H54 (cell line): ENCODE results near the gene SLC5A1.
"Not testable (repeated sequence)": the region's sequence is repeated elsewhere in the genome, so short reads cannot be mapped to it uniquely, and the experiment has no call there.

Experiments used
- DNase-seq: peaks from one replicate; pipeline ENCODE4 v3.0.0; 2011; ENCODE audit warnings: low spot score, mixed read lengths; ENCODE audit not compliant: insufficient read length
- FAIRE-seq: peaks from 3 replicates; lab custom pipeline; 2011; peaks lifted over from hg19 to GRCh38; lab: Jason Lieb, UNC
- POLR2A ChIP-seq: IDR thresholded peaks from 2 replicates; pipeline ENCODE4 v1.6.1; 2011; ENCODE audit warnings: low read depth, mild to moderate bottlenecking, low read length

SLC5A1 gene

DNA sequence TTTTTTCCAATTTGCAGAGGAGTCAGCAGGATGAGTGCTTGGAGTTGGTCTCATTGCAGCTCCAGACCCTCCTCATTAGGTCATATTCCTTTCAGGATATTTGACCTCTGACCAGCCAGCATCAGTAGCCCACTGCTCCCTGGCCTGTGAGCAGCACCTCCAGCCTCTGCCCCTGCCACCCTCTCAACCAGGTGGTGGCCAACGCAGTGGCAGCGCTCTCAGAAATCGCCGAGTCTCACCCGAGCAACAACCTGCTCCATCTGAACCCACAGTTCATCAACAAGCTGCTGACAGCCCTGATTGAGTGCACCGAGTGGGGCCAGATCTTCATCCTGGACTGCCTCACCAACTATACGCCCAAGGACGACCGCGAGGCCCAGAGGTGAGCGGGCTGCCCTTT, 89.1 kb downstream of the SLC5A1 start:
- DNase-seq: no peak
- FAIRE-seq: no peak
- TF ChIP-seq POLR2A: no peak

DNA sequence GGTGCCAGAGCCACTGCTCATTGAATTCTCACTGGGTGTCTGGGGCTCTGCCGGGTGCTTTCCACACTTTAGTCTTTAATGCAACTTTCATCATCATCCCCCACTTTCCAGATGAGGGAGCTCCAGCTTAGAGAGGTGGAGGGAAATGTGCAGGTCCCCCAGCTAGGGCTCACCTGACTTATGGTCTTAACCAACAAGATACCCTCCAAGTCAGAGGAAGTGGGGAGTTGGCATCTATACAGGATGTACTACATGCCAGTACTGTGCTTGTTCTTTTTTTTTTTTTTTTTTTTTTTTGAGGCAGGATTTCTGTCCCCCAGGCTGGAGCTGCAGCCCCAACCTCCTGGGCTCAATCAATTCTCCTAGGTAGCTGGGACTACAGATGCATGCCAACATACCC, 89.7 kb downstream of the SLC5A1 start:
- FAIRE-seq (no peak), DNase-seq (no peak)
- no peak for TF ChIP-seq POLR2A

DNA sequence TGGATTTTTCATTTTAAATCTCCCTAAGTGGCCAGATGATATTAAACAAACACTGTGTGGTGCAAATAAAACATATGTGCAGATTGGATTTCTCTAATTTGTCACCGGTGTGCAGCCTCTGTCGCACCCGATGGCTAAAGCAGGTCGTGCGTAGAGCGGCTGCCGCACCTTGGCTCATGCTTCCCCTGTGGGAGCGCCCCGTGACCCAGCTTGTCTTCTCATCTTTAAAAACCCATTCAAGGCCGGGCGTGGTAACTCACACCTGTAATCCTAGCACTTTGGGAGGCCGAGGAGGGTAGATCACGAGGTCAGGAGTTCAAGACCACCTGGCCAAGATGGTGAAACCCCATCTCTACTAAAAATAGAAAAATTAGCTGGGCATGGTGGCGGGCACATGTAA, 91.7 kb downstream of the SLC5A1 start:
- not testable (repeated sequence) for DNase-seq

DNA sequence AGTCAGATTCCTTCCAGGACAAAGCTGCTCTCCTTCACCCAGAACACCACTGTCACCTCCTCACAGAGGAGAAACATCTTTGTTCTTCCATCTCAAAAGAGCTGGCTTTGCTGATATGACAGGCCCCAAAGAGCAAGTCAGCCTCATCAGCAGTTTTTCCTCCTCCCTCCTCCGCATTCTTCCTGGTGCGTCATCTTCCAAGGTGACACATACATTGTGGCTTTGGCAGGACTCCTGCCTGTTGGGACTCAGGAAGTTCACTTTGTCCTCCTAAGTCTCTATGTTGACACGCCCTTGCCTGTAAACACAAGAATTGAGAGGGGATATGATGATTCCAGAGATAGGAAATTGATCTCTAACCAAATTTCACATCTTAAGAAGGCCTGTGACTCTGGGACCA, 92.9 kb downstream of the SLC5A1 start:
- peak; percentile 85 for FAIRE-seq
- DNase-seq: peak; percentile 40

More for the DNA sequence above, 91.7 kb downstream of the SLC5A1 start:
- FAIRE-seq: not testable (repeated sequence)

DNA sequence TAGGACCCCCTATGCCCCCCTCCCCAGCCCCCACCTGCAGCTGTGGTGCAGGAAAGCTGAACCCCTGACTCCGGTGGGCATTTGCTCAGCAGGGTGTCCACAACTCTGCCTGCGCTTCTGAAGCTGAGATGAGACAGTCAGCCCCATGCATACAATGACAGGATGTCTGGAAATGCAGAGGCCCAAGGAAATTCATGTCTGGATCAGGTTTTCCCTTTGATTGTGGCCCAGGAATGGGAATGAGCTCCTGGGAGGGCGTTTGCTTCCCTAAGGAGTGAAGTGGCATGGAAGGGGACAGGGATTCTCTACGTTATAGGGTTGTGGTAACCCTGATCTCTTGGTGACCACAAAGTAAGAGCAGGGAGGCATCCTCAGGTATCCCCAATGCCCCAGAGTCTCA, 93.8 kb downstream of the SLC5A1 start:
- DNase-seq, FAIRE-seq: not testable (repeated sequence)

DNA sequence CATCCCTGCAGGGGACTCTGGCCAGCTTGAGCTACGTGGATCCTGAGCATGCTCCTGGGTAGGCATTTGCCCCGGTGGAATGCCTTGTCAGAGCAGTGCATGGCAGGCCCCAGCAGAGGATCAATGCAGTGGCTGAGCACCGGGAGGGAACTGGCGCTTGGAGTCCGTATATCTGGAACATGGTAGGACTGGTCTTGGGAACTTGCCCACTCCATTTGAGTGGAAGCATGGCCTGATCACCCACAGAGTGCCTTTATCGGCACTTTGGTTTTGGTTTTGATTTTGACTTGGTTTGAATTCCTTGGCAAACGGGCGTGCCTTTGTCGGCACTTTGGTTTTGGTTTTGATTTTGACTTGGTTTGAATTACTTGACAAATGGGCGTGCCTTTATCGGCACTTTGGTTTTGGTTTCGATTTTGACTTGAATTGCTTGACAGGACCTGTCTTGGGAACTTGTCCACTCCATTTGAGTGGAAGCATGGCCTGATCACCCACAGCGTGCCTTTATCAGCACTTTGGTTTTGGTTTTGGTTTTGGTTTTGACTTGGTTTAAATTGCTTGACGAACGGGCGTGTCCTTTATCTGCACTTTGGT, 94.8 kb downstream of the SLC5A1 start:
- DNase-seq: not testable (repeated sequence)
- peak; percentile 70 for FAIRE-seq

DNA sequence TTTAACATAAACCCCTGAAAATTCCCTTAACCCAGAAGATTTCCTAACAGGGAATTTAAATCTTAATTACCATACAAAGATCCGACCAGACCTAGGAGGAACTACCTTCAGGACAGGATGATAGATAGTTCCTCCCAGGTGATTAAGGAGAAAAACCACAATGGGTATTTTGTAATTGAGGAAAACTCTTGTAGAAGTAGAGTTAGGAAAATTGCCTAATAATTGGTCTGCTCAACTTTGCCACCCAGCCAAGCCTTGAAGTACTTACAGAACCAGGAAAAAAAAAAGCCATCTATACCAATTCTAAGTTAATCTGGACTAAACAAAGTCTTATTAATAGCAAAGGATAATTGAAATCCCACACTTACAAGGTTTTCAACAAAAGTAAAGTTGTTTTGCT, 95.5 kb downstream of the SLC5A1 start:
- DNase-seq, FAIRE-seq: not testable (repeated sequence)

DNA sequence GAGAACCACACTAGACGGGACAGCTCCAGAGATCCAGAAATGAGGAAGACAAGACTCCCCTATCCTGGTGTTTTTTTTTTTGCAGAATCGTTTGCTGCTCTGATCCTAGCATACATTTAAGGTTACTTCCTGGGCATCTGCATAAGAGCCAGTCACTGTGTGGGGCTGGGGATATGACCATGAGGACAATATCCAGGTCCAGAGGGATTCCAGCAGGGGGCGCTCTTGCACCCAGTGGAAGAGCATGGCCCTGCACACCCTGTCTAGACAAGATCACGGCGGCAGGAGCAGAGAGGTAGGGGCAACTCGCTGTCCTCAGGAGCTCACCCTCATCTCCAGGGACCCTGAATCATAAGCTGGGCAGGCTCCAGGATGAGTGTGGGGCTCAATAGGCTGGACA, 97.6 kb downstream of the SLC5A1 start:
- not testable (repeated sequence) for FAIRE-seq, DNase-seq

DNA sequence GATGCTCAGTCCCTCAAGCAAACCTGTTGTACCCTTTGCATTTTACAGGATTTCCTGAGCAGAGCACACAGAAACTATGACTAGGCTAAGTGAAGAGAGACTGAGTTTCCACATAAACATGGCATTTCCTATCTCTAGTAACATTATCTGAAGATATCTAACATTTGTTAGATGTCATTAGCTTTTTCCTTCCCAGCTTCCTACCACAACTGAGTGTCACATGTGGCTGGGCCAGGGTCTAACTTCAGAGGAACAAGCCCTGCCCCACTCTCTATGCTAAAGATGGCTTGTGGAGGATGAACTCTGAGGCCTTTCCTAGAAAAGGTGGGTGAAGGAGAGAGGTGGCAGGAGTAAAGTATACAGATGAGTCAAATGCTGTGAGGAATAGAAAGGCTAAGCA, 99.5 kb downstream of the SLC5A1 start:
- FAIRE-seq: no peak

DNA sequence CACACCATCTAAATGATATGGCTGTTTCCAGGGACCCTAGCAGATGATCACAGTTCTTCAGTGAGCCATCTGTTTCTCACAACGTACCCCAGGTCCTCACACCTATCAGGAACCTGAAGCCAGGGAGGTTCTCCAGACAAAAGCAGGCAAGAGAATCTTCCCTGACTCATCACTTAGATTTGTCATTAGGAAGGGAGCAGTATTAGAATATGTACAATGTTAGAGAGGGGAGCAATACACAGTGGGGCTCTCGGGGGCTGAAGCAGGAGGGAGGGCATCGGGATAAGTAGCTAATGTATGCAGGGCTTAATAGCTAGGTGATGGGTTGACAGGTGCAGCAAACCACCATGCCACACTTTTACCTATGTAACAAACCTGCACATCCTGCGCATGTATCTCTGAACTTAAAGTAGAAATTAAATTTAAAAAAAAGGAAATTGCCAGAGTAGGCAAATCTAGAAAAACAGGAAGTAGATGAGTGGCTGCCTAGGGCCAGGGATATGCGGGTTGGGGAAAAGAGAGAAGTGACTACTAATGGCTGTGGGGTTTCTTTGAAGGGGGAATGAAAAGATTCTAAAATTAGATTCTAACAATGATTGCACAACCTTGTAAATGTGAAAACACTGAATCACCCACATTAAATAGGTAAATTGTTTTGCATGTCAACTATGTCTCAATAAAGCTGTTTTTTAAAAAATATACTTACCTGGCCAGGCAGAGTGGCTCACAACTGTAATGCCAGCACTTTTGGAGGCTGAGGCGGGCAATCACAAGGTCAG, 101.6 kb downstream of the SLC5A1 start:
- DNase-seq: no peak
- FAIRE-seq: no peak
- TF ChIP-seq POLR2A: no peak

More for the DNA sequence above, 99.5 kb downstream of the SLC5A1 start:
- no peak for DNase-seq
- TF ChIP-seq POLR2A: no peak

DNA sequence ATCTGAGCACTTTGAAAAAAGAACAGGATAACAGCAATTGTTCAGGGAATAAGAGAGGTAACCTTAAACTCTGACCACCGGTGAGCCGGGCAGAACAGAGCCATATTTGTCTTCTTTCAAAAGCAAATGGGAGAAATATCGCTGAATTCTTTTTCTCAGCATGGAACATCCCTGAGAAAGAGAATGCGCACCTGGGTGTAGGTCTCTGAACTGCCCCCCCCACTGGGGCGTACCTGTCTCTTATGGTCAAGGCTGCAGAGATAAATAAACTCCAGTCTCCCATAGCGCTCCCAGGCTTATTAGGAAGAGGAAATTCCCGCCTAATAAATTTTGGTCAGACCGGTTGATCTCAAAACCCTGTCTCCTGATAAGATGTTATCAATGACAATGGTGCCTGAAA, 104.1 kb downstream of the SLC5A1 start:
- FAIRE-seq, DNase-seq: not testable (repeated sequence)

DNA sequence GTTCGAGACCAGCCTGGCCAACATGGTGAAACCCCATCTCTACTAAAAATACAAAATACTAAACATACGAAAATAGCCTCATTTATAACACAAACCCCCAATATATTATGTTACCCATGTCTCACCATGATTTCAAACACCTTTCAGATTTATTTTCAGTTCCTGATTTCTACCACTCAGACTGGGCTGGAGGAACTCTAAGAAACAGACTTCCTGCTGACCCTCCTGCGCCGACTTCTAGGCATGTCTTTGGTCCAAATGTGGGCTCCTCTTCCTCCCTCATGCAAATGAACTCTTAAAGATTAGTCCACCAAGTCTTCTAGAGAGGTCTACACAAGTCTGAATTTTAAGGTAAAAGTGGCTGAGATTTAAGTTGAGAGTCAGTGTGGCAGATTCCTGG, 105.3 kb downstream of the SLC5A1 start:
- not testable (repeated sequence) for FAIRE-seq, DNase-seq

DNA sequence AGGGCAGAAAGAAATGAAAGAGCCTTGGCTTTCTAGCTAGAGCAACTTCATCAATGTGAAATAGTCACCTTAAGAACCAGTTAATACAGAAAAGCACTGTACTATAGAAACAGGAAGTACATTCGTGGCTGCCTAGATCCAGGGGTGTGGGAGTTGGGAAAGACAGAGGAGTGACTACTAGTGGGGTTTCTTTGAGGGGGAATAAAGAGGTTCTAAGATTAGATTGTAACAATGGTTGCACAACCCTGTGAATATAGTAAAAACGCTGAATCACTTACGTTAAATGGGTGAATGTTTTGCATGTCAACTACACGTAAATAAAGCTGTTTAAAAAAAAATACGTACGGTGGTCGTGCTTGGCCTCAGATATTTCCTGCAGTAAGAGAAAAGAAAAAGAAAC, 107.6 kb downstream of the SLC5A1 start:
- not testable (repeated sequence) for DNase-seq, FAIRE-seq

DNA sequence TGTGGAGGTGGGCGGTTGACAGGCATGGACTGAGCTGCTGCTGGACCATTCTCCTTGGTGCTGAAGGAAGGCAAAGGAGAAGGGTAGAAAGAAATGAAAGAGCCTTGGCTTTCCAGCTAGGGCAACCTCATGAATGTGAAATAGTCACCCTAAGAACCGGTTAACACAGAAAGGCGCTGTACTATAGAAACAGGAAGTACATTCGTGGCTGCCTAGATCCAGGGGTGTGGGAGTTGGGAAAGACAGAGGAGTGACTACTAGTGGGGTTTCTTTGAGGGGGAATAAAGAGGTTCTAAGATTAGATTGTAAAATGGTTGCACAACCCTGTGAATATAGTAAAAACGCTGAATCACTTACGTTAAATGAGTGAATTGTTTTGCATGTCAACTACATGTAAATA, 108.6 kb downstream of the SLC5A1 start:
- DNase-seq, FAIRE-seq: not testable (repeated sequence)

DNA sequence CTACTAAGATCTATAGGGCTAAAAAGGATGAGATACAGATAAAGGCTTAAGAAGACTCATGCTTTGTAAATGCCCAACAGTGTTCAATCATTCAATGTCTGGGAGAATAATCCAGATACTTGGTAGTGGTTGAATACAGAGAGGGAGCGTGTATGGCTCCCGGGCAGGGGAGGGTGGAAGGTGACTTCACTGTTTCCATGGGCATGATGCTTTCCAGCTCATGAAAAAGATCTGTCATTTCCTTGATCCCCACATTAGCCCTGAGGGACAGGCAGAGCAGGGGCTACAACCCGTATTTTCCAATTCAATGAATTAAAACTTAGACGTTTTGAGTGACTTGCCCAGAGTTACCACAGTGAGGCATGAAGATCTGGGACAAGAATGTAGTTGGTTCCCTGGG, 111.7 kb downstream of the SLC5A1 start:
- DNase-seq, FAIRE-seq: not testable (repeated sequence)

DNA sequence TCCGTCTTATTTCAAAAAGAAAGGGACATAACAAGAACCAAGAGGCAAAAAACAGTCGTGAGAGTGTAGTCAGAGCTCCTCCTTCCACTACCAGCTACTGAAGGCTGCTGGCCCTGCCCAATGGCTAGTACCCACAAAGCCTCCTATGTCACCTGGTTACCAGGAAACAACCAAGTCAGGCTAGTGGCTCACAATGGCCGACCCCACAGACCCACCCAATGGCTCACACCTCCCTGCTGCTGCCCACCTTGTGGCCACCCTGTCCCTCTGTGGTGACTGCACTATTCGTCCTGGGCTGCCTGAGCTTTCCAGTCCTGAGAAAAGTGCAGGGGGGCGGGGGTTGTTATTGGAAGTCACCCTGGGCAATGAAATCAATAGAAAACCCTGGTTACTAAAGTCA, 114.6 kb downstream of the SLC5A1 start:
- FAIRE-seq, DNase-seq: not testable (repeated sequence)
